ENCODE measurements around the gene CD34.
"Not testable (repeated sequence)": the region's sequence is repeated elsewhere in the genome, so short reads cannot be mapped to it uniquely, and the experiment has no call there.

Gene CD34

DNA sequence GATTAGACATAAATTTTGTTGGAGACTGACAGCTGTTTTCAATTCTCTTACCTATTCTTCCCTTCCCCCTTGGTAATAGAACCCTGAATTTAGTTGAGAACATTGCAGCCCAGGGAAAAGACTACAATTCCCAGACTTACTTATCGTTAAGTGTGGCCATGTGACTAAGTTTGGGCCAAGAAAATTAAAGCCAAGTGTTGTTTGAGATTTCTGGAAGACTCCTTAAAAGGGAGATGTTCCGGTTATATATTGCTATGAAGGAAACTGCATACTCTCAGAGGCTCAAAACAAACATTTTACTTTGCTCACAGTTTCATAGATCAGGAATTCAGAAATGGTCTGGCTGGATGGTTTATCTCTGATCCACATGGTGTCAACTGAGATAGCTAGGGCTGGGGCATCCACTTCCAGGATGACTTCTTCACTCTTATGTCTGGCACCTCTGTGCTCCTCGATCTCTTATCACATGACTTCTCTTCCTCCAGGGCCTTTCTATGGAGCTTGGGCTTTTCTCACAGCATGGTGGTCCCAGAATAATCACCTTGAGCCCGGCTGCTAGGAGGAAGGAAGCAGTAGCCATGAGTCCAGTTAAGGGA lies 22.4 kb upstream of the CD34 start:
- in situ Hi-C loops (cut with MboI; ENCODE audit: low sequenced_read_pairs) = no loop called here

DNA sequence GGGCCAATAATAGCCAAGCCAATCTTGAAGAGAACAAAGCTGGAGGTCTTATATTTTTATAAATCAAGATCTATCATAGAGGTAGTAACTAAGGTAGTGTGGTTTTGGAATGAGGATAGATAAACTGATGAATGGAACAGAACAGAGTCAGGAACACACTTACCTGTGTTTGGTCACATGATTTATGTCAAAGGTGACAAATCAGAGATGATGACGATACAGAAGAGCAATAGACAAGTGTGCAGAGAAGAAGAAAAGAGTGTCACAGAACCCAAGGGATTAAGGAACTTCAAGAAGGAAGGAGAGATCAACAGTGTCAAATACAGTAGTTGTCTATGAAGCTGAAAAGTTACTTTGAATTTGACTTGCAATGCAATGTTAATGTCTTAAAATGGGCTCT lies 16.1 kb upstream of the CD34 start:
- in situ Hi-C loops (cut with MboI; ENCODE audit: low sequenced_read_pairs) = no loop called here

DNA sequence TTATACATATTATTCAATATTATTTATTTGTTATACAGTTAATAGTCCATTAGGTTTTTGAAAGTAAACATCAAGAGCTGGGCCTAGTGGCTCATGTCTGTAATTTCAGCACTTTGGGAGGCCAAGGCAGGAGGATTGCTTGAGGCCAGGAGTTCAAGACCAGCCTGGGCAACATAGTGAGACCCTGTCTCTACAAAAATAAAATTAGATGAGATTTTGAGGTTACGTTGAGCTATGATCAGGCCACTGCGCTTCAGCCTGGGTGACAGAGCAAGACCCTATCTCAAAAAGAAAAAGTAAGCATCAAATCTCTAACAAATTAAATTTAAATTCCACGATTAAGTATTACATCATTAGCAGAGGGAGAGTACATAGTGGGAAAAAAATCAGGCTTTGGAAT lies 15.0 kb upstream of the CD34 start:
- in situ Hi-C loops (cut with MboI; ENCODE audit: low sequenced_read_pairs) = not testable (repeated sequence)

DNA sequence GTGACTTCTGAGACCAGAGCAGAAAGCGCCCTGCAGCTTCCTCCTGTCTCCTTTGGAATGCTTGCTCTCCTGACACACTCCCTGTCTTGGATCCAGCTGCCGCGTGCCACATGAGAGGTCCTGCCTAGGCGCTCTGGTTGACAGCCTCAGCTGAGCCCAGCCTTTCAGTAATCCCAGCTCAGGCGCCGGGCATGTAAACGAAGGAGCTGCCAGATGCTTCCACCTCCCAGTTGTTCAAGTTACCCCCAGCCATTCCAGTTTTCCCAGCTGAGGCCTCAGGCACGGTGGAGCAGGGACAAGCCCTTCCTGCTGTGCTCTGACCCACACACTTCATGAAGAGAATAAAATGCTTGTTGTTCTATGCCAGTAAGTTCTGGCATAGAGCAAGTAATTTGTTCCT lies 14.3 kb upstream of the CD34 start:
- in situ Hi-C loops (cut with MboI; ENCODE audit: low sequenced_read_pairs) = no loop called here

DNA sequence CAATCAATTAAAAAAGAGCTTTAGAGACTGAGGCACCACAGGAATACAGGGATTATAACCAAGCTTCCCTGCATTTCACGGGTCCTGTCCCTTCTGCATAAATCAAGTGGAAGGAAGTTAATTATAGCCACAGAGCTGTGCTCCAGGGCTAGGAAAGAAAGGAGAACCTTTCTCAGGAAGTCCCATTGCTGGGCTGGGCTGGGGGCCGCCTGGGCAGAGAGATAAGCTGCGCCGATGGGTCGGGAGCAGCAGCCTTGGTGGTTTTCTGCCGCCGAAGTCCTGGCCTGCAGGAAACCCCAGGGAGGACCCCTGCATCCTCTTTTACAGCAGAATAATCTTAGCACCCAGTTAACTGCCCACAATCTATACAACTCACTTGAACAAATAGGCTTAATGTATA lies 12.6 kb upstream of the CD34 start:
- in situ Hi-C loops (cut with MboI; ENCODE audit: low sequenced_read_pairs) = no loop called here

DNA sequence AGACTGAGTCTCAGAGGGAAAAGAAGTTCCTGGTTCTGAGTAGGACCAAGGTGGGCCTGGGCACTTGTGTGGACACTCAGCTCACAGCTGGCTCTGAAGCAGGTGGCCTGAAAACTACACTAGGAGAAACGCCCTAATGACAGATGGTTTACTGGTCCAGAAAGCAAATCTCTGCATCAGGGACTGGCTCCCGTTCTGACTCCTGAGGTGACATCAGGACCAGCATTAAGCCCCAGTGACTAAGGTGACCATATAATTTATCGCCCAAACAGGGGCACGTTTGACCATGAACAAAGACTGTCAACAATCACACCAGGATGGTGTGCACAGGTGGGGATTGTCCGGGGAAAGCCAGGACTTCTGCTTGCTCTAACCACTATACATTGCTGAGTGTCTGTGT lies 12.2 kb upstream of the CD34 start:
- in situ Hi-C loops (cut with MboI; ENCODE audit: low sequenced_read_pairs) = no loop called here

DNA sequence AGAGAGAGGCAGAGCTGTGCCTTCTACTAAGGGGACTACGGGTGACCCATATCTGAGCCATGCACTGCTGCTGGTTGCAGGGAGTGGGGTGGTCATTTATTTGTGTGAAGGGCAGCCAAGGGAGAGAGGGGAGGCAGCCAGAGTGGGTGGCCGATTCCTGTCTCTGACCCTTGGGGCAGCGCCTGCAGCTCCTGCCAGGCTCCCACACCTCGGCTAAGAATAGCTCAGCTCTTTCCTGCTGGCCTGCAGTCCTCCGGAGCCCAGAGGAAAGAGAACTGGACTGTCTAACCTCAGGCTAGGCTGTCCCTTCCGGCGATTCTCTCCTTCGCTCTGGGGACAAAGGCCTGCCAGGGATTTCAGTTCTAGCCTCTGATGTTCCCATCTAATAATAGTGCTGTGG lies 11.6 kb upstream of the CD34 start:
- in situ Hi-C loops (cut with MboI; ENCODE audit: low sequenced_read_pairs) = no loop called here

DNA sequence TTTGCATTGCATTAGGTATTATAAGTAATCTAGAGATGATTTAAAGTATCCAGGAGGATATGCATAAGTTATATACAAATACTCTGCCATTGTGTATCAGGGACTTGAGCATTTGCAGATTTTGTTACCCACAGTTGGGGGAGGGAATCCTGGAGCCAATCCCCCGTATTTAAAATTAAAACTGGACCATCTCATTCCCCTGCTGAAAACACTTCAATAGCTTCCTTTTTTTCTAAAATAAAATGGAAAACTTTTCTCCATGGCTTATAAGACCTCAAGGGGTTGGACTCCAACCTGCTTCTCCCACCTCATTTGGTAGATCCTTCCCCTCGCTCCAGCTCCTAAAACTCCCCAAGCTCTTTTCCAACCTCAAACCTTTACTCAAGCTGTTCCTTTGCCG lies 10.4 kb upstream of the CD34 start:
- in situ Hi-C loops (cut with MboI; ENCODE audit: low sequenced_read_pairs) = no loop called here

DNA sequence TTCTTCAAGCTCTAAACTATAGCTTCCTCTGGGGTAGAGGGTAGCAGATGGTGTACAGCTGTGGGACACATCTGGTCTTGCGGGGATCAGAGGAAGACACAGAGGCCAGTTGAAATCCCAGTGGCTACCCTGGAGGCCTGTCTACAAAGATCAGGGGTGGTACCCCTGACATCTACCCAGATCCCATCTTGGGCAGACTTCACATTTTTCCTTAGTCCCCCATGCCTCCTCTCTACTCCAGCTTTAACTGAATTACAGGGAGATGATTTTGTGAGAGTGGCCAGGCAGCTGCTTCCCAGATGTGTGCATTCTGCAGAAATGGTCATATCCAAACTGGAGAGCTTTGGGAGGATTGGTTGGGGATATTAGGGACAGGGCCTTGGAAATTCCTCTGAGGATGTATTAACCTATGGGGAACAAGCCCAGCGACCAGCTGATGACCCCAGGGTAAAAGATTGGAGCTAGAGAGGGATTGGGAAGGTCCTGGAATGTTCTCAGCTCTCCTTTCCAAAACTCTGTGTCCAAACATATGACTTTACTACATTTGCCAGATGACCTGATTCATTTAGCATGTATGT lies 9.6 kb upstream of the CD34 start:
- in situ Hi-C loops (cut with MboI; ENCODE audit: low sequenced_read_pairs) = no loop called here

DNA sequence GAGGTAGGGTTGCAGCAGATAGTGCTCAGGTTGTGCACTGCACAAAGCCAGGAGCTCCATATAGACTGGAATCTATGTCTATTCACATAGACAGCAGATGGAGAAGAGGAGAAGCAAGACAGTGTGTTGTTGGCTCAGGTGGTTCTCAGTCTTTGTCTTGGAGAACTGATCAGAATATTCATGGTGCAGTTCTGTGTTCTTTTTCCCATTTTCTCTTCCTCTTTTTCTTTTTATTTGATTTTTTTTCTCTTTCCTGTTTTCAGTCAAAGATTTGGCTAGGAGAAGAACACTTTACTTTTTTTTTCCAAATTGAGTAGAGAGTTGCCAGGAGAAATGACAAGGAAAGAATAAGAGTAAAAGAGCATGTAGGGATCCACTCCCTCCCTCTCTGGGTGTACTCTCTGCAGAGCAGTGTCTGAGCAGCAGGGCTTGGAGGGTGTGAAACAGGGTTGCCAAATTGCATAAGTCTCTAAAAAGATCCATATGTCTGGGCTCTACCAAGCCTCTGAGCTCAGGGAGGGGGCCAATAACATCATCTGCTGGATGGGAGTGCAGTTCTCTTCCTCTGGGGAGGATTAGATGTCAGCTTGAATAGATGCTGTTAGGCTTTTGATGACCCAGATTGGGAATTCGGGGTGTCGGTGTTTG lies 8.7 kb upstream of the CD34 start:
- in situ Hi-C loops (cut with MboI; ENCODE audit: low sequenced_read_pairs) = no loop called here

DNA sequence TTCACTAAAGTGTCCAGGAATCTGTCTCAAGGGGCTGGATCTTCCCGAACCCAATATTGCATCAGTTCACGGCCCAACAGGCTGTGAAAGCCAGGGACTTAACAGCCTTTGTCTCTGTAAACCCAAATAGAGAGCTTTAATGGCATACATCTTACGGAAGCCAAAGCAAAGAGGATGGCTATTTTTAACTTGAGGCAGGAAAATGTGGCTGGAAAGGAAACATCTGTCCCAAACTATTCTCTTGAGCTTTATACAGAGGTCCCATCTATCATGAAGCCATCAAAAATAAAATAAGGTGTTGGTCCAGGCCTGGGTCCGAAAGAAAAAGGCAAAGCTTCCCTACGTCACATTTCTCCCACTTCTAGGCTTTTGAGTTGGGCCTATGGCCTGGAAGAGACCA lies 7.7 kb upstream of the CD34 start:
- in situ Hi-C loops (cut with MboI; ENCODE audit: low sequenced_read_pairs) = no loop called here

DNA sequence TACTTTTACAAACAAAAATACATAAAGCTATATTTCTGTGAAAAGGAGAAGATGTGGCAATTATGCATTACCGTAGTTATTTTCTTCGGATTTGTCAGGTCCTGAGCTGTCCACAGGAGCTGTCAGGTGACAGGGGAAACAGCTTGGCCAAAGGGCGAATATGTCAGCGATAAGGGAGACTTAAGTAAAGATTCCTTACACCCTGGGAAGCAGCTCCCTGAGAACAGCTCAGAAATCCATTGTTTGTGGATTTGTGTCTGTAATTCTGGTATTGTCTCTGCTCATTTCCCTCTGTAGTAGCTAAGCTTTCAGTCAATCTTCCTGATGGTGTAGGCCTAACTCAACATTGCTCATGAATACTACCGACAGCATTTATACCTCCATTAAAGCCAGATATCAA lies 7.1 kb upstream of the CD34 start:
- in situ Hi-C loops (cut with MboI; ENCODE audit: low sequenced_read_pairs) = no loop called here

DNA sequence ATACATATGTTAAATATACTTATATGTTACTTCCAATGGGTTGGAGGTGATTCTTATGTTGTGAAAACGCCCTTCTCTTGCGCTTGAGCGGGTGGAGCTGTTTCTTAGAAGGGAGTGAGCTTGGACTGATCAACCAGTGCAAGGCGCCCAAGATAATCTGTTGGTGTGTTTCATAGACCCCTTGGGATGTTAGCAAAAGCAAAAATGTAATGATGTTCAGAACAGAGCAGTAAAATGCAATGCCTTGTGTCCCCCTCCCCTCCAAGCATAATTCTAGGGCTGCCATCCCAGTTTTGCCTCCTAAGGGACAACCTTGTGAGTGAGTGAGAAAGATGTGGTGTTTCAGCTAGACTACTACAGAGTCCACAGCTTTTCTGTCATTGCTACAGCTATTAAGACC lies 6.2 kb upstream of the CD34 start:
- in situ Hi-C loops (cut with MboI; ENCODE audit: low sequenced_read_pairs) = no loop called here

DNA sequence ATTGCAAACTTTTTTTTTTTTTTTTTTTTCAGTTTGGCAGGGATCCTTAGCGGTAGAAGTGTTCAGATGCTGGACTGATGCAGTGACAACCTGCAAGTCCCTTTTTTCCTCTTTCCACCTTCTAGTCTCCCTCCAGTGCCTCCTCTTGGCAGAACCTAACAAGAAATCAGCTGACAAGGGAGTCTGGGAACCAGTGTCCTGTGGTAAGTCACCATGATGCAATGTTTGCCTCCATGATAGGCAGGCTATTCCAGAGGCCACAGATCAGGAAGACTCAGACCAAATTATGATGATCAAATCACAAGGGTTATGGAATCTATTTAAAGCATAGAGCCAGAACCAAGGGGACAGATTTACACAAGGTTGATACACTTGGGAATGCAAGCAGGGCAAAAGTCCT lies 3.0 kb upstream of the CD34 start:
- in situ Hi-C loops (cut with MboI; ENCODE audit: low sequenced_read_pairs) = no loop called here

DNA sequence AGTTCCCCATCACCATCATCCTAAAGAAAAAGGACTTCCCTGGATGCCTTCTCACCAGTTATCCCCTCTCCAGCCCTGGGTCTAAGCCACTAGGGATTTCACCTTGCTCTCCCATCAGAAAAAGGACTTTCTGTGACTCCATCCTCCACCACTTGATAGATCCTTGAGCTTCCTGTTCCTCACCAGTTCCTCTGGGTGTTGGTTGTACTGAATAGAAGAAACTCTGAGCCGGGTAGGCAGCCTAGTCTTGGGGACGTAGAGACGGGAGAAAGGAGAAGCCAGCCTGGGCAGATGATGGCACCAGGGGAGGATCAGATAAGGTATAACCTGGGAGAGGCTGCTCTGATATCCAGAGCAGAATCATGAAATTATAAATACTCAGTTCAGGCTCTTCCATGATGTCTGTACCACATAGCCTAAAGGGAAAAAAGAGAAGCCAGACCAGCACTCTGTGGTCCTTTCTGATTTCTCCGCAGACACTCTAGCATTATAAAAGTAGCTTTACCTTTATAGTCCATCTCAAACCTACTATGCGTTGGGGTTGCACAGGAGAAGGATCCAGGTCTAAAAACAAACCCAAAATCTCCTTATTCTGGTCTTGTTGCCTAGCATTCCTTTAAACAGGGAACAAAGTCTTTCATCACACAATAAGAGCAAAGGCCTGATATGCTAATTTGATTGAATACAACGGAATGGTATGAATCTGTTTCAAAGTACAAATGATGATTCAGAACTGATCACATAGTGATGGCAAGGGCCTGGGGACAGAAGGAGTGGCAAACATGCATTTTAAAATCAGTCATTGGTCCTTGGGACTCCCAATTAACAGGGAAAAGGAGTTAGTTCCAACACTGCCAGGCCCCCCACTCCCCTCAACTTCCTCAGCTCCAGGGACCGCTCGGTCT lies 1.2 kb upstream of the CD34 start:
- in situ Hi-C loops (cut with MboI; ENCODE audit: low sequenced_read_pairs) = no loop called here

DNA sequence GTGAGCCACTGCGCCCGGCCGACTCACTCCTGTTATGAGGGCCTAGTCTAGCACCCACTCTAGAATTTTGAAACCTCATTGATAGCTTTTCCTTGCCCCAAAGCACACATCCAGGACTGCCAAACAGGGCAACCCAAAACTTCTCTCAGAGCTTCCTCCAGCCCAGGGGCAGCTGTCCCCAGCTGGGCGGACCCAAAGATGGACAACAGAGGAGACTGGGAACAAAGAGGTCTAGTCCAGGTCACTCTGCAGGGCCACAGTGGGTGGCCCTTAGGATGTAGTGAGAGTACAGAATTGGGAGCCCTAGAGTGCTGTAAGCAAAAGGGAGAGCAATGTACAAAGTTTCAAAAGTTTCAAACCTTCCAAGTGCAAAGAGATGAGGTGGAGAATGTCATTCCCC lies 1.2 kb downstream of the CD34 start:
- in situ Hi-C loops (cut with MboI; ENCODE audit: low sequenced_read_pairs) = no loop called here

DNA sequence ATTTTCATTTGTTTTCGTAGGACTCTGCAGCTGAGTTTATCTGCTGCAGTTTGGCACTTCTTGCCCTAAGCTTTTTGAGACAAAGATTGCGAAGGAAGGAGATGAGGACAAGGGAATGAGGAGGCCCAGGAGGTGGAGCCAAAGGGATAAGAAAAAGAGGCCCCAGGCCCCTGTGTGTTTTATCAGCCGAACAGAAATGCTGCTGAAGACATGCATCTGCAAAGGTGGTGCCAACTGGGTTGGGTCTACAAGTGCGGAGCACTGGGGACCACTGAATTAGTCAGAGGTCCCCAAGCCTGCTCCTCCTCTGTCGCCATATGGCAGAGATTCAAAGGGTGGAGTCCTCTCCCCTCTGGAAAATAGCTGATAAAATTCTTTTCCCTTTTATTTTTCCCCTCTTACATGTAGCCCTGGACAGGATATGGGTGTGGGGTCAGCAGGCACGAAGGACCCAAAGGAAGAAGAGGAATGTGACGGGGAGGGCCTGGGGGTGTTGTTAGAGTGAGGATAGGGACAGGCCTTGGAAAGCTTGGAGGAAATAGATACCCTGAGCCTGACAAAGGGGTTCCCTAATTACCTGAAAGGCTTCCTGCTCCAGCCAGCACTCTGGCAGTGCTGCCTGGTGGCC lies 2.7 kb downstream of the CD34 start:
- in situ Hi-C loops (cut with MboI; ENCODE audit: low sequenced_read_pairs) = no loop called here

DNA sequence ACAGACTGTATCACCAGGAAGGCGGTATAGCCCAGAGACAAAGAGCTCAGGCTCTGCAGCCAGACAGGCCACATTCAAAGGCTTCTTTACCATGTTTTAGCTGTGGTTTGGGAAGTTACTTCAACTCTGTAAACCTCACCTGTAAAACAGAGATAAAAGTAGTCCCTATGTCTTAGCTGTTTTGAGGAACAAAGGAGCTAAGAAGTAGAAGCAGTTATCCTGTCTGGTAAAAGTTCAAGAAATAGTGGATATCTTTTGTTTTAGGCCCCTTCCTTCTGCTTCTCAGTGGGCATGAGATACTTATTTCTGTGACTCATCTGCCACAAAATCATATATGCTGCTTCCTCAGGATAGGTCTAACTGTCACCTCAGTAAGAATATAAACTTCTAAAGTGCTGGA lies 6.5 kb downstream of the CD34 start:
- in situ Hi-C loops (cut with MboI; ENCODE audit: low sequenced_read_pairs) = no loop called here

DNA sequence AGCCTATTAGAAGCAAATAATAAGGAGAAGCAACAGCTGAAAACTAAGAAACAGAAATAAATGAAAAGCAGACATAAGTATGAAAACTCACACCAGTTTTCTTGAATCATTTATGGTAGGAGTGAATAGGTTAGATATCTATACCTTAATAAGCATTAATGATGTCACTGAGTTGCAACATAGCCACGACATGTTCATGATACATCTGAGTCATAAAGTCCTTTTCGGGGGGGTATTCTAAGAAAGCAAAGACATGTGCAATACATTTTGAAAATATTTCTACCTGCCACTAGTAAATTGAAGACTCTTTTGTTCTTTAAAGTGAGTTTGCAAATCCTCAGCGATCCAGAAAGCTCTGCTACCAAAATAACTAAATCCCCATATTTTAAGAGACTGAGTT lies 7.2 kb downstream of the CD34 start:
- in situ Hi-C loops (cut with MboI; ENCODE audit: low sequenced_read_pairs) = no loop called here

DNA sequence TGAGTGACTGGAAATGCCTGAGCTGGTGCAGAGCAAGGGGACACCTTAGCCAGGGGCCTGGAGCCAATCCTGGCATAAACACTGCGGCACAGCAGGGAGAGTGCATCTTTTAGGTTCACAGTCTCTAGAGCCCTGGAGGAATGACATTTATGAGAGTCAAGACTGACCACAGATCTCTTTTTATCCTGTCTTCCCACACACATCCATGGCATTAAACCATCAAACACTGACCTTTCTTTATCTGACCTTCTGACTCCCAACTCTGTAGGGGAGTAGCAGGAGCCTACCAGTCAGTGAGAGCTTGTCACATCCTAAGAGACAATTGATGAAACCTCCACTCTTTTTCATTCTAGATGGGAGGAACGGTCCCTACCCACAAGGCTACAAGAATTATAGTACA lies 7.9 kb downstream of the CD34 start:
- in situ Hi-C loops (cut with MboI; ENCODE audit: low sequenced_read_pairs) = no loop called here

DNA sequence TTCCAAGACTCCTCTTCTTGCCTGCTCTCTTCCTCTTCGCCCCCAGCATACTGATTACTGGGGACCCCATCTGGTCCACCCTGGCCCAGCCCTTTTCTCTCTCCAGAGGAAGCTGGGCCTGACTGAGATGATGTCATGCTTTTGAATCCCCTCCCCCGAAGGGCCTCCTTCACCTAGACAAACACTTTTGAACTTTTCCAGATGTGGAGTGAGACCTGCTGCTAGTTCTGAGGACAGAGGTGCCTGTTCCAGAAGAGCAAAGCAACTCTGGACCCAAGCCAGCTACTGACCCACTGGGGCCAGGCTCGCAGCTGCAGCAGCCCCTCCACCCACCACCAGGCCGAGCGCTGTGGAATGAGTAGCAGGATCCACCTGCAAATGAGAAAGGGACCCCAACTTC lies 8.4 kb downstream of the CD34 start:
- in situ Hi-C loops (cut with MboI; ENCODE audit: low sequenced_read_pairs) = no loop called here

Data from hTERT RPE-1 (cell line).